ENCODE data around the gene CCL24. TPM values are rescaled to one million over a fixed set of nuclear protein-coding genes. Genes with fewer than 3 reads are reported as not detected.
"Not testable (repeated sequence)": the region's sequence is repeated elsewhere in the genome, so short reads cannot be mapped to it uniquely, and the experiment has no call there.

CCL24 gene
- total RNA-seq, 2 donors from 2014 or later: not detected

DNA sequence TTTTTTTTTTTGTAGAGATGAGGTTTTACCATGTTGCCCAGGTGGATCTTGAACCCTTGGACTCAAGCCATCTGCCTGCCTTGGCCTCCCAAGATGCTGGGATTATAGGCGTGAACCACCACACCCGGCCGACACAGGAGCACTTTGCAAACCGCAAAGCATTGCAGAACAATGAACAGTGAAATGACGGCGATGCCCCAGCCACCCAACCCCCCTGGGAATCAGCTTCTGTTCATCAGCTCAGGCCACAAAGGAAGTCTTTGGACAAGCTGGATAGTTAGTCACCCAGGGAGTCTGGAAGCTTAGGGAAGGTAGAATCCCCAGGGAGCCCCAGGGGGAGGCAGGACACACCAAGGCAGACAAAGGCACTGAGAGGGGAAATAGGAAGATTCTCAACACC lies 16.1 kb upstream of the CCL24 start:
- DNase-seq; H3K4me1 ChIP-seq (ENCODE audit: control insufficient read depth, insufficient read depth, low read length); H3K9me3 ChIP-seq (ENCODE audit: control insufficient read depth, low read length); H3K27ac Mint-ChIP-seq; H3K4me3 Mint-ChIP-seq; H3K9ac ChIP-seq (ENCODE audit: extremely low read depth, low read length, poor library complexity, severe bottlenecking); H3K36me3 ChIP-seq (ENCODE audit: control insufficient read depth, insufficient read depth, low read length); H3K27ac ChIP-seq (ENCODE audit: low read depth, low read length); H3K4me3 ChIP-seq (ENCODE audit: low read length); H3K27me3 ChIP-seq (ENCODE audit: control insufficient read depth, insufficient read depth, low read length, poor library complexity, severe bottlenecking); H3K36me3 Mint-ChIP-seq (ENCODE audit: low read depth); H3K4me1 Mint-ChIP-seq; H3K9me3 Mint-ChIP-seq: not testable (repeated sequence)
- H3K27me3 Mint-ChIP-seq (ENCODE audit: insufficient read depth): peaks cover 36% of the 10 kb centered on the region
- 80 to 83% methylated on average over 3 to 6 of the region's 6 CpGs for WGBS, 2 experiments (ENCODE audit: insufficient coverage in 1 of 2, insufficient read length in 1 of 2)

DNA sequence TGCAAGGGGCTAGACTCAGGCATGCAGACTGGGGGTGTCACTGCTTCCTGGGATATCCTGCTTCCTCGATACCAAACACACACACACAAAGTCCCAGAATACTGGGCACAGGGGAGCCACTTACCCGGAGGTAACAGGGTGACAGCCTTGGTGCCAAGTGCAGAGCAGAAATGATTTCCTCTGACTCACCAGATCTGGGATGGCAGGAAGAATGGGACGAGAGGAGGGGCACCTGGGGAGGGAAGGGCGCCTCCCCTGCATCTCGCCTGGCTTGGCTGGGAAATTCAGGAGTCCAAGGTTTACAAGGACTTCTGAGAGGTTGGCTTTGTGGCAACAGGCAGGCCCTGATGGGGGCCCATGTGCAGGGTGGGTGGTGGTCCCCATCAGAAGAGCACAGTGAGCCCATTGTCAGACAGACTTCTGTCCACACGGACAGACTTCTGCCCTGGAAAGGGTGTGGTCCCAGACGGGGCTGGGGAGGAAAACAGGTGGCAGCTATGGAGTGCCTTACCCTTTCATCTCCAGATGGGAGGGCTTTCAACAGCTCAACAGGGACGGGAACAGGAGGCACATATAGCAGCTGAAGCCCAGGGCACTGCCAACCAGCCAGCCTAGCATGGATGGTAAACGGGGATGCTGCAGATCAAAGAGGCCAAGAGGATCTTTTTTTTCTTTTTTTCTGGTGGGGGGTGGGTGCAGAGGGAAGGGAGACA lies 9.7 kb upstream of the CCL24 start:
- TF ChIP-seq, protein P1, sequence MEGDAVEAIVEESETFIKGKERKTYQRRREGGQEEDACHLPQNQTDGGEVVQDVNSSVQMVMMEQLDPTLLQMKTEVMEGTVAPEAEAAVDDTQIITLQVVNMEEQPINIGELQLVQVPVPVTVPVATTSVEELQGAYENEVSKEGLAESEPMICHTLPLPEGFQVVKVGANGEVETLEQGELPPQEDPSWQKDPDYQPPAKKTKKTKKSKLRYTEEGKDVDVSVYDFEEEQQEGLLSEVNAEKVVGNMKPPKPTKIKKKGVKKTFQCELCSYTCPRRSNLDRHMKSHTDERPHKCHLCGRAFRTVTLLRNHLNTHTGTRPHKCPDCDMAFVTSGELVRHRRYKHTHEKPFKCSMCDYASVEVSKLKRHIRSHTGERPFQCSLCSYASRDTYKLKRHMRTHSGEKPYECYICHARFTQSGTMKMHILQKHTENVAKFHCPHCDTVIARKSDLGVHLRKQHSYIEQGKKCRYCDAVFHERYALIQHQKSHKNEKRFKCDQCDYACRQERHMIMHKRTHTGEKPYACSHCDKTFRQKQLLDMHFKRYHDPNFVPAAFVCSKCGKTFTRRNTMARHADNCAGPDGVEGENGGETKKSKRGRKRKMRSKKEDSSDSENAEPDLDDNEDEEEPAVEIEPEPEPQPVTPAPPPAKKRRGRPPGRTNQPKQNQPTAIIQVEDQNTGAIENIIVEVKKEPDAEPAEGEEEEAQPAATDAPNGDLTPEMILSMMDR (conservative IDR thresholded peaks at IDR 0.05): no peak
- Histone ChIP-seq H3K4me1 (ENCODE audit: control insufficient read depth, insufficient read depth, low read length) (no peaks in the 10 kb centered on the region), H3K4me3 (ENCODE audit: low read length) (no peak overlapping the region), H3K9ac (ENCODE audit: extremely low read depth, low read length, poor library complexity, severe bottlenecking) (no peak overlapping the region), H3K36me3 (ENCODE audit: control insufficient read depth, insufficient read depth, low read length) (no peaks in the 10 kb centered on the region), H3K27me3 (ENCODE audit: control insufficient read depth, insufficient read depth, low read length, poor library complexity, severe bottlenecking) (peaks cover 19% of the 10 kb centered on the region), H3K9me3 (ENCODE audit: control insufficient read depth, low read length) (no peaks in the 10 kb centered on the region), H3K27ac (ENCODE audit: low read depth, low read length) (no peak overlapping the region)
- Mint-ChIP-seq H3K4me3 (no peak overlapping the region), H3K9me3 (no peaks in the 10 kb centered on the region), H3K36me3 (ENCODE audit: low read depth) (no peaks in the 10 kb centered on the region), H3K27ac (no peak overlapping the region), H3K4me1 (peaks cover 4% of the 10 kb centered on the region), H3K27me3 (ENCODE audit: insufficient read depth) (peaks cover 63% of the 10 kb centered on the region)
- DNase-seq: no peak
- 82% methylated on average over 7 to 9 of the region's 9 CpGs for WGBS, 2 experiments (ENCODE audit: insufficient coverage in 1 of 2, insufficient read length in 1 of 2)

DNA sequence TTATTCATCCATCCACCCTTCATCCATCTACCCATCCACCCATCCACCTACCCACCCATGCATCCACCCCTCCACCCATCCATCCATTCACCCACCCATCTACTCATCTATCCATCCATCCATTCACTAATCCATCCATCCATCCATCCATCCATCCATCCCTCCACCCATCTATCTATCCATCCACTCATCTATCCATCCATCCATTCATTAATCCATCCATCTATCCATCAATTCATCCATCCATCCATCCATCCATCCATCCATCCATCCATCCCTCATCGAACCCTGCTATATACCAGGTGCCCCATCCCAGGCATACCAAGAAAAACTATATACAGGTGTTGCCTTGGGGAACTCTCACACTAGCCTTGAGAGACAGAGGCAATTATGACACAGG lies 7.1 kb upstream of the CCL24 start:
- no peaks in the 10 kb centered on the region for H3K36me3 ChIP-seq (ENCODE audit: control insufficient read depth, insufficient read depth, low read length)
- no peaks in the 10 kb centered on the region for H3K9me3 Mint-ChIP-seq
- no peaks in the 10 kb centered on the region for H3K4me1 Mint-ChIP-seq
- H3K27me3 ChIP-seq (ENCODE audit: control insufficient read depth, insufficient read depth, low read length, poor library complexity, severe bottlenecking): peaks cover 23% of the 10 kb centered on the region
- H3K27ac ChIP-seq (ENCODE audit: low read depth, low read length): no peak overlapping the region
- H3K4me3 ChIP-seq (ENCODE audit: low read length): no peak overlapping the region
- peaks cover 73% of the 10 kb centered on the region for H3K27me3 Mint-ChIP-seq (ENCODE audit: insufficient read depth)
- no peak overlapping the region for H3K9ac ChIP-seq (ENCODE audit: extremely low read depth, low read length, poor library complexity, severe bottlenecking)
- H3K4me3 Mint-ChIP-seq: no peak overlapping the region
- no peak for DNase-seq
- H3K4me1 ChIP-seq (ENCODE audit: control insufficient read depth, insufficient read depth, low read length): no peaks in the 10 kb centered on the region
- no peak overlapping the region for H3K27ac Mint-ChIP-seq
- TF ChIP-seq, protein P1 (conservative IDR thresholded peaks at IDR 0.05): no peak
- no peaks in the 10 kb centered on the region for H3K36me3 Mint-ChIP-seq (ENCODE audit: low read depth)
- 62 to 100% methylated on average over 1 of the region's 1 CpG for WGBS, 2 experiments (ENCODE audit: insufficient coverage in 1 of 2, insufficient read length in 1 of 2)
- H3K9me3 ChIP-seq (ENCODE audit: control insufficient read depth, low read length): no peaks in the 10 kb centered on the region

DNA sequence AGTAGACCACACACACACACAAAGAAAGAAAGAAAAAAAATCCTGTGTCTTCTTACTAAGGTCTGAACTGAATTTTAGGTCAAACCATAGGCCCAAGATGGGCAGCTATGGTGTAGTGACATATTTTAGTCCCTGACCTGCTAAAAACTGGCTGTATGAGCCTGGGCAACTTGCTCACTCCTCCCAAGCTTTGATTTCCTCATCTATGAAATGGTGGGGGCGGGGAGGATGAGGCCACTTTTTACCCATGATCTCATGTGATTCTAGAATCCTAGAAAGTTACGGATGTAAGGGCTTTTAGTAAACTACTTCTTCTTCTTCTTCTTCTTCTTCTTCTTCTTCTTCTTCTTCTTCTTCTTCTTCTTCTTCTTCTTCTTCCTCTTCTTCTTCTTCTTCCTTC lies 6.1 kb upstream of the CCL24 start:
- WGBS, 2 experiments (ENCODE audit: insufficient coverage in 1 of 2, insufficient read length in 1 of 2): 80 to 93% methylated on average over 2 of the region's 2 CpGs
- TF ChIP-seq, protein P1 (conservative IDR thresholded peaks at IDR 0.05): no peak
- Histone ChIP-seq H3K9ac (ENCODE audit: extremely low read depth, low read length, poor library complexity, severe bottlenecking) (no peak overlapping the region), H3K9me3 (ENCODE audit: control insufficient read depth, low read length) (no peaks in the 10 kb centered on the region), H3K4me3 (ENCODE audit: low read length) (no peak overlapping the region), H3K4me1 (ENCODE audit: control insufficient read depth, insufficient read depth, low read length) (no peaks in the 10 kb centered on the region), H3K27ac (ENCODE audit: low read depth, low read length) (no peak overlapping the region), H3K27me3 (ENCODE audit: control insufficient read depth, insufficient read depth, low read length, poor library complexity, severe bottlenecking) (peaks cover 33% of the 10 kb centered on the region), H3K36me3 (ENCODE audit: control insufficient read depth, insufficient read depth, low read length) (no peaks in the 10 kb centered on the region)
- H3K4me3 Mint-ChIP-seq: no peak overlapping the region
- no peak for DNase-seq
- H3K4me1 Mint-ChIP-seq: no peaks in the 10 kb centered on the region
- H3K9me3 Mint-ChIP-seq: no peaks in the 10 kb centered on the region
- H3K27ac Mint-ChIP-seq: no peak overlapping the region
- H3K36me3 Mint-ChIP-seq (ENCODE audit: low read depth): no peaks in the 10 kb centered on the region
- peaks cover 75% of the 10 kb centered on the region for H3K27me3 Mint-ChIP-seq (ENCODE audit: insufficient read depth)

Data from endodermal cell (in vitro differentiated cells).